Caco-2 (cell line): Measurements from ENCODE around the gene HACE1. TPM values are rescaled to one million over a fixed set of nuclear protein-coding genes. Genes with fewer than 3 reads are reported as not detected.

Source experiments
- BruUV-seq: library from RNA; stranded (reverse); fragments of 400-500 nt; replicated peaks from 2 replicates; lab custom pipeline; 2021; lab: Mats Ljungman, UMichigan
- CTCF ChIA-PET: fragments of 300-600 bp; sonication (Branson Sonifier 250); formaldehyde crosslinking; loops from one replicate; lab custom pipeline; 2022; ENCODE audit warnings: antibody characterized with exemption; lab: Charles Lee
- POLR2A ChIA-PET: fragments of 300-600 bp; sonication (Branson Sonifier 250); formaldehyde crosslinking; loops from one replicate; lab custom pipeline; 2022; ENCODE audit warnings: antibody characterized with exemption; lab: Charles Lee
- DNase-seq, 2 experiments: peaks; one replicate each; pipeline versions ENCODE4 v3.0.0 to v3.0.0-alpha.2; 2020 to 2022
- H3K27me3 ChIP-seq: replicated peaks from 2 replicates; pipeline ENCODE4 v1.6.0; 2011; ENCODE audit warnings: low read length; ENCODE audit not compliant: control insufficient read depth, insufficient read depth
- H3K36me3 ChIP-seq: 2 replicates; pipeline ENCODE4 v1.5.1; 2011; ENCODE audit warnings: low read length; ENCODE audit not compliant: control insufficient read depth, insufficient read depth
- H3K4me1 ChIP-seq: fragments of 250-450 bp; sonication (Bioruptor Pico); 2 replicates; pipeline ENCODE4 v1.5.1; 2020; ENCODE audit warnings: mild to moderate bottlenecking
- H3K4me3 ChIP-seq: 2 replicates; pipeline ENCODE4 v1.5.1; 2011; ENCODE audit warnings: low read depth, mild to moderate bottlenecking, control low read depth, low read length
- H3K9me3 ChIP-seq: fragments of 250-450 bp; sonication (Bioruptor Pico); 2 replicates; pipeline ENCODE4 v1.5.1; 2020; ENCODE audit warnings: mild to moderate bottlenecking, moderate library complexity
- H3K27ac Mint-ChIP-seq: one replicate; pipeline ENCODE4 v1.8.0; 2022; ENCODE audit warnings: mixed read lengths; ENCODE audit not compliant: unreplicated experiment
- H3K27me3 Mint-ChIP-seq: one replicate; pipeline ENCODE4 v1.8.0; 2022; ENCODE audit warnings: mixed read lengths; ENCODE audit not compliant: insufficient read depth, unreplicated experiment
- H3K36me3 Mint-ChIP-seq: one replicate; pipeline ENCODE4 v1.8.0; 2022; ENCODE audit warnings: mild to moderate bottlenecking, mixed read lengths; ENCODE audit not compliant: insufficient read depth, unreplicated experiment
- H3K4me1 Mint-ChIP-seq: one replicate; pipeline ENCODE4 v1.8.0; 2022; ENCODE audit warnings: low read depth, mixed read lengths; ENCODE audit not compliant: unreplicated experiment
- H3K4me3 Mint-ChIP-seq: one replicate; pipeline ENCODE4 v1.8.0; 2022; ENCODE audit warnings: mild to moderate bottlenecking, moderate library complexity, mixed read lengths; ENCODE audit not compliant: unreplicated experiment
- H3K9me3 Mint-ChIP-seq: one replicate; pipeline ENCODE4 v1.8.0; 2022; ENCODE audit warnings: mixed read lengths; ENCODE audit not compliant: unreplicated experiment
- intact Hi-C: fragments of 100-400 bp; cut with micrococcal nuclease; formaldehyde crosslinking; loops from one replicate; pipeline ENCODE4 v1.10.0; 2022; ENCODE audit not compliant: unreplicated experiment
- total RNA-seq: library from RNA; stranded (reverse); gene quantifications from 2 replicates; pipeline ENCODE4 v1.2.3, GENCODE V29; 2022
- TF ChIP-seq, protein P1 (sequence below), 2 experiments: fragments of 200-600 bp in 1 of 2; IDR thresholded peaks; 1 replicate in 1 of 2; 2 replicates in 1 of 2; pipeline versions ENCODE4 v1.5.1 to v1.8.0; 2011 to 2022; ENCODE audit warnings: antibody characterized with exemption in 1 of 2, control low read depth in 1 of 2, inconsistent platforms in 1 of 2, low read depth in 1 of 2, low read length in 1 of 2, mild to moderate bottlenecking in 1 of 2, moderate library complexity in 1 of 2; ENCODE audit not compliant: insufficient read depth in 1 of 2, severe bottlenecking in 1 of 2, unreplicated experiment in 1 of 2

HACE1 gene
- total RNA-seq, 1 experiment from 2014 or later: 10.0 TPM

DNA sequence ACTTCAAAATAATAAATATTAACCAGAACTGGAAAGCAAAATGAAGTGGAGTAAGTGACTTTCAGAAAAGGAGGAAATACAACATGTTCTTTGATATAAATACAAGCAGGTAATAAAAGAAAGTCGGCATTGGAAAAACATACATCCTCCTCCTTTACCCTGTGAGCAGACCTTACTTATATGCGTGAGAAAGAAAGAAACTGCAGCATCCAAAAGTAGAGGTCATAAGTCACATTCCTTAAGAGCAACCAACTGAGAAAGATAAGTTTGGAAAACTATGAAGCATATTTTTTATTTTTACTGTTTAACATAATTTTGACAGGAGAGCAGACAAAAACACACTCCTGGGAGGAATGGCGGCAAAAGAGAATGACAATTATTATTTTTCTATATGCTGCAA is 155.5 kb downstream of the HACE1 start:
- Histone ChIP-seq H3K36me3 (no peaks in the 10 kb centered on the region), H3K4me3 (no peak overlapping the region), H3K27me3 (no peaks in the 10 kb centered on the region), H3K9me3 (no peaks in the 10 kb centered on the region), H3K4me1 (no peaks in the 10 kb centered on the region)
- no peak overlapping the region for H3K4me3 Mint-ChIP-seq
- H3K27ac Mint-ChIP-seq: no peak overlapping the region
- H3K9me3 Mint-ChIP-seq: no peaks in the 10 kb centered on the region
- no peaks in the 10 kb centered on the region for H3K27me3 Mint-ChIP-seq
- ChIA-PET POLR2A (no interaction called here), CTCF (no interaction called here)
- H3K4me1 Mint-ChIP-seq: no peaks in the 10 kb centered on the region
- no TSS peak for BruUV-seq
- intact Hi-C loops: no loop called here
- DNase-seq: no peak
- no peaks in the 10 kb centered on the region for H3K36me3 Mint-ChIP-seq
- TF ChIP-seq, protein P1, sequence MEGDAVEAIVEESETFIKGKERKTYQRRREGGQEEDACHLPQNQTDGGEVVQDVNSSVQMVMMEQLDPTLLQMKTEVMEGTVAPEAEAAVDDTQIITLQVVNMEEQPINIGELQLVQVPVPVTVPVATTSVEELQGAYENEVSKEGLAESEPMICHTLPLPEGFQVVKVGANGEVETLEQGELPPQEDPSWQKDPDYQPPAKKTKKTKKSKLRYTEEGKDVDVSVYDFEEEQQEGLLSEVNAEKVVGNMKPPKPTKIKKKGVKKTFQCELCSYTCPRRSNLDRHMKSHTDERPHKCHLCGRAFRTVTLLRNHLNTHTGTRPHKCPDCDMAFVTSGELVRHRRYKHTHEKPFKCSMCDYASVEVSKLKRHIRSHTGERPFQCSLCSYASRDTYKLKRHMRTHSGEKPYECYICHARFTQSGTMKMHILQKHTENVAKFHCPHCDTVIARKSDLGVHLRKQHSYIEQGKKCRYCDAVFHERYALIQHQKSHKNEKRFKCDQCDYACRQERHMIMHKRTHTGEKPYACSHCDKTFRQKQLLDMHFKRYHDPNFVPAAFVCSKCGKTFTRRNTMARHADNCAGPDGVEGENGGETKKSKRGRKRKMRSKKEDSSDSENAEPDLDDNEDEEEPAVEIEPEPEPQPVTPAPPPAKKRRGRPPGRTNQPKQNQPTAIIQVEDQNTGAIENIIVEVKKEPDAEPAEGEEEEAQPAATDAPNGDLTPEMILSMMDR (IDR thresholded peaks at IDR 0.05; ENCODE audit: insufficient read depth in 1 of 2, low read depth in 1 of 2, low read length in 1 of 2, severe bottlenecking in 1 of 2, unreplicated experiment in 1 of 2): no peak

DNA sequence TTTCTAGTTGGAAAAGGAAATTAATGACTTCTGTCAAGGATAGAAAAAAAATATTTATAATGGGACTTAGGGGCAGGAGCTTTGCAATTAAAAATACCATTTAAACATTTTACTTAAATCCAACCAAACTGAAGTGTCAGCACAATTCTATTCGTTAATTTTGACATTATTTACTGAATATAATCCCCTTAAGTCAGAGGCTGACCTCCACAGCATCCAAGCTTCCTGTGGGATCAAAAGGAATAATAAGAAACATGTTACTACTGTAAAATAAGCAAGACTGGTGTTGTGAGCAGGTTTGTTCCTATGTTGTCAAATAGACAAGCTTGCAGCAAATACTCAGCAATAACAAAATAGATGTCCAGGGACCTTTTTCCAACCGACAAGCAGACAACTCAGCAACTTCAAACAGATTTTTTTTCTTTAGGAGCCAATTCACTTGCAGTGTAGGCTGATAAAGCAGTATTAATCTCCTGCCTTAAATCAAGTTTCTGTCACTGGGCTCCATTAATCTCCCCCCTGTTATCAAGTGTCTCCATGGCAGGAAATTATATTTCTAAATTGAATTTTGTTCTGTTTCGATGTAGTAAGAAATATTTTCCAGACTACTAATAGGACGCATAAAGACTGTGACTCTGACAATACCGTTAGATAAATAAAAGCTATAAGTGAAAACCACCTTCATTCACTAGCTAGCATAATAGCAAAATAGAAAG is 157.4 kb downstream of the HACE1 start:
- no peaks in the 10 kb centered on the region; the same call in 1 of the 2 replicates for H3K9me3 ChIP-seq
- H3K4me1 Mint-ChIP-seq: no peaks in the 10 kb centered on the region
- POLR2A ChIA-PET: no interaction called here
- H3K9me3 Mint-ChIP-seq: no peaks in the 10 kb centered on the region
- CTCF ChIA-PET: no interaction called here
- no peaks in the 10 kb centered on the region for H3K27me3 Mint-ChIP-seq
- H3K27ac Mint-ChIP-seq: no peak overlapping the region
- no peaks in the 10 kb centered on the region for H3K36me3 Mint-ChIP-seq
- H3K27me3 ChIP-seq: no peaks in the 10 kb centered on the region
- intact Hi-C loops: no loop called here
- no peaks in the 10 kb centered on the region for H3K36me3 ChIP-seq
- DNase-seq: no peak
- H3K4me3 ChIP-seq: no peak overlapping the region
- TF ChIP-seq, protein P1 (IDR thresholded peaks at IDR 0.05; ENCODE audit: insufficient read depth in 1 of 2, low read depth in 1 of 2, low read length in 1 of 2, severe bottlenecking in 1 of 2, unreplicated experiment in 1 of 2): no peak
- no peaks in the 10 kb centered on the region for H3K4me1 ChIP-seq
- no peak overlapping the region for H3K4me3 Mint-ChIP-seq
- no TSS peak for BruUV-seq

DNA sequence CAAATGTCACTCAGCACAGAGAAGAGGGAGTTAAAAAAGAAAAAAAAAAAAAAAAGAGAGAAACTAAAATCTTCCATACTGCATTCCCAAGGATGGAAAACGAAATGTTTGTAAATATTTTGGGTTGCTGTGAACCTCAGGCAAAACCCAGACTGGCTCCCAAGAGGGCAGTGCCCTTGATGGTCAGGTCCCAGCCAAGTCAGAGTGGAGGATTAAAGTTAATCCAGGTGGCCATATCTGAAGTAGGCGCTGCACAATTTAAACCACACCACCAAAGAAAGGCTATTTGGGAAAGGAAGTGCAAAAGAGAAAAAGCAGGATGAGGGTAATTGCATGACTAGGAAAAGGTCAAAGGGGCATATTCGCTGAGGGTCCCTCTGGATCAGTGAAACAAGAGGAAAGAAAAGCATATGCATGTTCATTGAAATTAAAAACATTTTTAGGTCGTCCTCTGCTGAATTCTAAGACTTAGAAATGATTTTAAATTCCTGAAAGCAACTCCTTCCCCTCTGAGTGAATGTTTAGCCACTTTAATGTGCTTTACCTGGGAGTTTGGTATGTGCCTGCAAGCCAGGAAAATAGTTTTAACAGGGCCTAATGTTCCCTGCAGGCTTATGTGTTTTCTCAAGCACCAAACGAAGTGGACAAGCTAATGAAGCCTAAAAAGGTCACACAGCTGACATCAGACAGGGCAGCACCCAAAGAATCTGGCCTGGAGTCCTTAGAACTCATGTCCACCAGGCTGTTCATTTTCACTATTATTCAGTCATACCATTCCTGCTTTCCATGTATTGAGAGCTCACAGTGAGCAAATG is 159.1 kb downstream of the HACE1 start:
- no TSS peak for BruUV-seq
- Mint-ChIP-seq H3K27ac (no peak overlapping the region), H3K36me3 (no peaks in the 10 kb centered on the region), H3K27me3 (no peaks in the 10 kb centered on the region), H3K4me1 (no peaks in the 10 kb centered on the region), H3K4me3 (no peak overlapping the region), H3K9me3 (no peaks in the 10 kb centered on the region)
- ChIA-PET POLR2A (no interaction called here), CTCF (no interaction called here)
- DNase-seq: no peak
- Histone ChIP-seq H3K36me3 (no peaks in the 10 kb centered on the region), H3K4me3 (no peak overlapping the region), H3K27me3 (no peaks in the 10 kb centered on the region), H3K4me1 (no peaks in the 10 kb centered on the region), H3K9me3 (no peaks in the 10 kb centered on the region; the same call in 1 of the 2 replicates)
- intact Hi-C loops: no loop called here
- TF ChIP-seq, protein P1 (IDR thresholded peaks at IDR 0.05; ENCODE audit: insufficient read depth in 1 of 2, low read depth in 1 of 2, low read length in 1 of 2, severe bottlenecking in 1 of 2, unreplicated experiment in 1 of 2): no peak
